Kidney (tissue), 14 donors: ENCODE results near the gene JAML. TPM values are rescaled to one million over a fixed set of nuclear protein-coding genes. Genes with fewer than 3 reads are reported as not detected.

Source experiments
- DNase-seq, 5 donors: peaks; one replicate each; pipeline ENCODE4 v3.0.0-alpha.2; 2013 to 2020
- FAIRE-seq: peaks from 2 replicates; lab custom pipeline; 2012; peaks lifted over from hg19 to GRCh38; lab: Jason Lieb, UNC
- H3K27ac ChIP-seq, 2 donors: one replicate each; pipeline ENCODE4 v1.7.0; 2013; ENCODE audit warnings: low read depth in 2 of 2, low read length in 2 of 2, inconsistent platforms in 1 of 2
- H3K27me3 ChIP-seq: one replicate; pipeline ENCODE4 v1.7.1; 2013; ENCODE audit warnings: low read length, inconsistent platforms; ENCODE audit not compliant: control insufficient read depth, insufficient read depth
- H3K36me3 ChIP-seq, 3 donors: one replicate each; pipeline versions ENCODE4 v1.7.0 to v1.7.1; 2013; ENCODE audit warnings: low read length in 3 of 3, control low read depth in 1 of 3, inconsistent platforms in 1 of 3; ENCODE audit not compliant: insufficient read depth in 3 of 3, control insufficient read depth in 2 of 3
- H3K4me1 ChIP-seq, 3 donors: one replicate each; pipeline versions ENCODE4 v1.7.0 to v1.7.1; 2013; ENCODE audit warnings: low read length in 3 of 3, inconsistent platforms in 1 of 3, low read depth in 1 of 3; ENCODE audit not compliant: control insufficient read depth in 2 of 3, insufficient read depth in 2 of 3
- H3K4me3 ChIP-seq, 3 donors: one replicate each; pipeline versions ENCODE4 v1.7.0 to v1.8.1; 2013; ENCODE audit warnings: low read length in 3 of 3, control low read depth in 1 of 3, inconsistent platforms in 1 of 3
- H3K9ac ChIP-seq, 3 donors: one replicate each; pipeline versions ENCODE4 v1.7.0 to v1.7.1; 2013; ENCODE audit warnings: low read length in 3 of 3, control low read depth in 1 of 3, inconsistent platforms in 1 of 3
- H3K9me3 ChIP-seq, 3 donors: one replicate each; pipeline versions ENCODE4 v1.7.0 to v1.7.1; 2013; ENCODE audit warnings: low read length in 3 of 3, control low read depth in 1 of 3, inconsistent platforms in 1 of 3; ENCODE audit not compliant: control insufficient read depth in 2 of 3, insufficient read depth in 1 of 3
- intact Hi-C: fragments of 100-400 bp; cut with DNase I; formaldehyde crosslinking; loops from one replicate; pipeline ENCODE4 v1.11.1; 2022
- polyA plus RNA-seq: library from polyadenylated mRNA; stranded (reverse); fragments of 350-450 nt; fragmentation: Illumina TruSeq; extraction: RNeasy Lipid Tissue Mini Kit (QIAGEN cat#74804); gene quantifications from one replicate; pipeline ENCODE4 v1.2.3, GENCODE V29; 2014; ENCODE audit warnings: low read depth, low replicate concordance; ENCODE audit not compliant: insufficient read depth
- total RNA-seq: library from RNA; stranded (reverse); fragmentation: NEBNext Ultra II Directional; extraction: Animal tissue kit (Norgen Biotek cat#: 25700); gene quantifications from one replicate; pipeline ENCODE4 v1.2.1, GENCODE V29; 2021
- TF ChIP-seq, protein P1 (sequence below): IDR thresholded peaks from 3 replicates; pipeline ENCODE4 v1.5.1; 2012; ENCODE audit warnings: mild to moderate bottlenecking, moderate library complexity, borderline replicate concordance; ENCODE audit not compliant: insufficient read depth; ENCODE audit errors: extremely low read depth
- donor health status: control.
- donor health status: control.
- donor health status: control.
- donor health status: control.
- donor health status: control.
- donor health status: DM: yes; HTN: yes; CAD: no.
- donor health status: Normal renal cell carcinoma (clear cell type).

JAML gene
- total and polyA plus RNA-seq, 2 donors from 2014 or later, result 2.5 to 17.1 TPM

- Histone ChIP-seq H3K9ac (no peak overlapping the region), H3K27me3 (no peaks in the 10 kb centered on the region), H3K4me1 (no peaks in the 10 kb centered on the region), H3K27ac (no peak overlapping the region), H3K4me3 (no peak overlapping the region), H3K36me3 (peaks cover 0 to 4% (median 0%) of the 10 kb centered on the region in 3 donors), H3K9me3 (no peaks in the 10 kb centered on the region)
- TF ChIP-seq, protein P1, sequence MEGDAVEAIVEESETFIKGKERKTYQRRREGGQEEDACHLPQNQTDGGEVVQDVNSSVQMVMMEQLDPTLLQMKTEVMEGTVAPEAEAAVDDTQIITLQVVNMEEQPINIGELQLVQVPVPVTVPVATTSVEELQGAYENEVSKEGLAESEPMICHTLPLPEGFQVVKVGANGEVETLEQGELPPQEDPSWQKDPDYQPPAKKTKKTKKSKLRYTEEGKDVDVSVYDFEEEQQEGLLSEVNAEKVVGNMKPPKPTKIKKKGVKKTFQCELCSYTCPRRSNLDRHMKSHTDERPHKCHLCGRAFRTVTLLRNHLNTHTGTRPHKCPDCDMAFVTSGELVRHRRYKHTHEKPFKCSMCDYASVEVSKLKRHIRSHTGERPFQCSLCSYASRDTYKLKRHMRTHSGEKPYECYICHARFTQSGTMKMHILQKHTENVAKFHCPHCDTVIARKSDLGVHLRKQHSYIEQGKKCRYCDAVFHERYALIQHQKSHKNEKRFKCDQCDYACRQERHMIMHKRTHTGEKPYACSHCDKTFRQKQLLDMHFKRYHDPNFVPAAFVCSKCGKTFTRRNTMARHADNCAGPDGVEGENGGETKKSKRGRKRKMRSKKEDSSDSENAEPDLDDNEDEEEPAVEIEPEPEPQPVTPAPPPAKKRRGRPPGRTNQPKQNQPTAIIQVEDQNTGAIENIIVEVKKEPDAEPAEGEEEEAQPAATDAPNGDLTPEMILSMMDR, result no peak
- no peak for DNase-seq
- no peak for FAIRE-seq
- intact Hi-C loops, result no loop called here
Measured at GRCh38 chr11:118238421-118238820, 13.6 kb upstream of the JAML start.

- TF ChIP-seq, protein P1, result no peak
- H3K4me1 ChIP-seq, result no peaks in the 10 kb centered on the region
- no peak overlapping the region for H3K4me3 ChIP-seq
- intact Hi-C loops, result no loop called here
- no peak overlapping the region for H3K27ac ChIP-seq
- H3K9ac ChIP-seq, result no peak overlapping the region
- H3K36me3 ChIP-seq, result peaks cover 0 to 9% (median 2%) of the 10 kb centered on the region in 3 donors
- no peaks in the 10 kb centered on the region for H3K9me3 ChIP-seq
- FAIRE-seq, result no peak
- no peaks in the 10 kb centered on the region for H3K27me3 ChIP-seq
- DNase-seq, result no peak
Measured at GRCh38 chr11:118236170-118236569, 11.4 kb upstream of the JAML start.

- H3K9me3 ChIP-seq, result no peaks in the 10 kb centered on the region
- intact Hi-C loops, result no loop called here
Measured at GRCh38 chr11:118234833-118235232, 10.0 kb upstream of the JAML start.

More at GRCh38 chr11:118234833-118235232, 10.0 kb upstream of the JAML start:
- H3K27me3 ChIP-seq, result no peaks in the 10 kb centered on the region
- no peaks in the 10 kb centered on the region for H3K4me1 ChIP-seq
- TF ChIP-seq, protein P1, result no peak
- no peak overlapping the region for H3K27ac ChIP-seq
- FAIRE-seq (no peak), DNase-seq (no peak)
- no peak overlapping the region for H3K4me3 ChIP-seq
- no peak overlapping the region for H3K9ac ChIP-seq
- H3K36me3 ChIP-seq, result peaks cover 0 to 9% (median 2%) of the 10 kb centered on the region in 3 donors
